T1000 (cell line): ENCODE measurements around the gene TMEM132C.

Experiments
- DNase-seq: peaks from one replicate; lab custom pipeline; 2025; ENCODE audit warnings: mixed read lengths; lab: John Stamatoyannopoulos, UW

Gene TMEM132C

DNA sequence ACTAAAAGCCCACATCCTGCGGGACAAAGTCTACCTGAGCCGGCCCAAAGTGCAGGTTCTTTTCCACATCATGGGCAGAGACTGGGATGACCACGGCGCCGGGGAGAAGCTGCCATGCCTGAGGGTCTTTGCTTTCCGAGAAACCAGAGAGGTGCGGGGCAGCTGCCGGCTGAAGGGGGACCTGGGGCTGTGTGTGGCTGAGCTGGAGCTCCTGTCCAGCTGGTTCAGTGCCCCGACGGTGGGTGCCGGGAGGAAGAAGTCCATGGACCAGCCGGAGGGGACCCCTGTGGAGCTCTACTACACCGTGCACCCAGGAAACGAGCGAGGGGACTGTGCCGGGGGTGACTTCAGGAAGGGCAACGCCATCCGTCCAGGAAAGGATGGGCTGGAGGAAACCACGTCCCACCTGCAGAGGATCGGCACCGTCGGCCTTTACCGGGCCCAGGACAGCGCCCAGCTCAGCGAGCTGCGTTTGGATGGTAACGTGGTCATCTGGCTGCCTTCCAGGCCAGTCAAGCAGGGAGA lies 148.1 kb downstream of the TMEM132C start:
- DNase-seq = no peak

DNA sequence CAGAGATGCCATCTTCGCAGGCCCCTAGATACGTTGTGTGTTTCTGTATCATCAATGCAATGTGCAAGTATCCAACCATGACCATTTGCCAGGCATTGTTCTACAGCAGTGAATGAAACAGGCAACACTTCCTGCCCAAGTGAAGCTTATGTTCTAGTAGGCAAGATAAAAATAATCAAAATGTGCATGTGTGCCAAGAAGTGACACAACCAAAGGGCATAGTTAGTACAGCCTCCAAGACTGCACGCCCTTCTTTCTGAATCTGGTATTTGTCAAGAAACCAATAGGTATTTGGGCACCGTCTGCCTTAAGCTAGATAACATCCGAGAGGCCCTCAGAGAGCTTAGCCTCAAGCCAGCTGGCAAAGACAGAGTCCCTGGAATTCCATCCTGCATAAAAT lies 152.0 kb downstream of the TMEM132C start:
- no peak for DNase-seq

DNA sequence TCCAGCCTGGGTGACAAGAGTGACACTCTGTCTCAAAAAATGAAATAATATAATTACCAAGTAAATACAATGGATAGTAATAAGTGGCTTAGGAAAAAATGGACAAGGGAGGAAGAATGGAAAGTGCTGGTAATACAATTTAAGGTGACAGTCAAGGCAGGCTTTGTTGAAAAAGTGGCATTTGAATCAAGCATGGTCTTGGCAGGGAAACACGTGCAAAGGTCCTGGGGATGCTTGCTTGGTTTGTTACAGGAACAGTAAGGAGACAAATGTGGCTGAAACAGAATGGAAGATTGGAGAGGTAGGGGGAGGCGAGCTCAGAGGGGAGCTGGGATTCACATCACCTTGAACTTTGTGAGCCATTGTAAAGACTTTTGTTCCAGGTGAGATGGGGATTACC lies 153.2 kb downstream of the TMEM132C start:
- DNase-seq = no peak

DNA sequence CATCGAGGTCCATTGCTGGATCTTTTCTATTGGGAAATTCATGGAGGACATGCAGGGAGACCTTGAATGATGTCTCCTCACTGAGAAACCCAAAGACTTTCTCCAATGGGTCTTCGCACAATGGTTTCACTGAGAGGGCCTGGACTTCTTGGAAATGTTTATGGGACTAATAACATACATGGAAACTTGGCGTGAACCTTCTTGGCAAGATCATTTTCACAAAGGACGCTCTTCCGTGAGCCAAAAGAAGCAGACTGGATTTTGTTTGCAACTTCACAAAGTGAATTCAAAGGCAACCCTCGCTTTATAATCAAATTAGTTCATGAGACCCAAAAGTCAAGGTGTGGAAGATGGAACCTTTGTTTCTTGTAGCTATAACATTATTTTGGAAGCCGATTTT lies 154.4 kb downstream of the TMEM132C start:
- no peak for DNase-seq

DNA sequence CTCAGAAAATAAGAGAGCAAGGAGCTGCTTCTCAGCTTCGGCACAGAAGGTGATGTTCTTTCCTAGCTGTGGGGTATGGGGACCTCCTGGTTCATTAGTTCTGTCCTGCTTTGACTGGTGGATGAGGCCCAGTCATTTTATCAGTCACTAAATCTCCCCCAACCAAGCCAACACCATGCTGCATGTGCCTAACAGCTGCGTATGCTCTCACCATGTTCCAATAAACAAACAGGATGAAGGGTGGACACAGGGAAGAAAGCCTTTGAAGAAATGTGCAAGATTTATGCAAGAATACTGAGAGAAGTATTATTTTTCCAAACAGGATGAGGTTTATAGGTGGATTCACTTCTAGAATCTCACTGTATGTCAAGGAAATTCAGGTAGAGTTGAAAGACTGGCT lies 156.2 kb downstream of the TMEM132C start:
- DNase-seq = no peak

DNA sequence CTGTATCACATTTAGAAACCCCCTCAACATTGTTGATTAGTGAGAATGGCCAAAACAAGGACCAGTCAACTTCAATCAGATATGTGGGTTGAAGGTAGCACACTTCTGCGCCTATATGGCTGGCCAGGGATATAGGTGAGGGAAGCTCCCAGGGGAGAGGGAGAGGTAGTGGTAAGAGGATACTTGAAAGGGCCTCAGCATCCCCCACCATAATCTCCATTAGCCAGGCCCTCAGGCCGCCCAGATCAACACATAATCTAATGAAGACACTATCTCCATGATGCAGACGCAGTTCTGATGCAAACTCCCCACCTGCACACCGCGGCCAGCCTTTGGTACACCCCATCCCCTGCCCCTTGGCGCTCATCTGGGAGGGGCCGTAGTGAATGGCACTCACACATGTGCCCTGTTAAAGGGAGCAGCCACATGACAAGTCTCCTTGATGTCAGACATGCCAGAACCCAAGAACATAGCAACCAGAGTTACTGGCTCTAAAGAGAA lies 158.0 kb downstream of the TMEM132C start:
- no peak for DNase-seq

DNA sequence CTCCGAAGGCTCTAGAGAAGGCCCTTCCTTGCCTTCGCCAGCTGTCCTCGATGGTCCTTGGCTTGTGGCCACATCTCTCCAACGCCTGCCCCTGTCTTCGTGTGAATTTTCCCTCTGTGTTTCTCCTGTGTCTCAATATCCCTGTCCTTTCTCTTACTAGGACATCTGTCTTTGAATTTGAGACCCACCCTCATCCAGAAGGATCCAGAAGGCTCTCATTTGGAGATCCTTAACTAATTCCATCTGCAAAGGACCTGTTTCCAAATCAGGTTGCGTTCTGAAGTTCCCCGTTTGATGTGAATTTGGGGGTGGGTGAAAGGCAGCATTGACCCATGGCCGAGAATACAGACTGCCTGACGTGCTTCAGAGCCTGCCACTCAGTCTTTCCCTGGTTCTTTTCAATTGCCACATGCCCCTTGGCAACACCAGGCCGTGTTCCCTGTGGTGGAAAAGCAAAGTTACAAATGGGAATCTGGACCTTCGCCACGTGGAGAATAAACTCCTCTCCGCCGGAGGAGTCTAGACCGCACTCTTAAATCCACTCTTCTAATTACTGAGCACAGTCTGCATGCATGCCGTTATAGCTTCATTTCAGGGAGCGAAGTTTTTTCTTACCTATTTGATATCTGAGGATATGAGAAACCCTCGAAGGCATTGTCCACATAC lies 158.8 kb downstream of the TMEM132C start:
- DNase-seq = no peak

DNA sequence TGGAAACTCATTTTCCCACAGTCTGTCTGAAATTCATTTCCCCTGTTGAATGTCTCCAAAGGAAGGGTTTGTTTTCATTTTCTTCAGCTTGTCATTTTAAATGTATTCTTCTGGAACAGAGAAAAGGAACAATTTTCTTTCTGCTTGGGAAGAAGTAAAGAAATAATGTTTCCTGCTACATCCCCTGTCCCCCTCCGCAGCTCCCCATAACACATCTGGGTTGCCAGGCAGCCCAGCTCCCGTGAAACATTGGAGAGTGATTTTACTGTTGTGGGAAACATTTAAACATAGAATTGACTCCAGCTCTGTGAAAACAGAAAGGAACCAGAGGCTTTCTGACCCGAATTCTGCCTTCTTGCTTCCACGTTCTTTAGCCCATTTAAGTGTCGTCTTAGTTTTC lies 159.5 kb downstream of the TMEM132C start:
- DNase-seq = no peak

DNA sequence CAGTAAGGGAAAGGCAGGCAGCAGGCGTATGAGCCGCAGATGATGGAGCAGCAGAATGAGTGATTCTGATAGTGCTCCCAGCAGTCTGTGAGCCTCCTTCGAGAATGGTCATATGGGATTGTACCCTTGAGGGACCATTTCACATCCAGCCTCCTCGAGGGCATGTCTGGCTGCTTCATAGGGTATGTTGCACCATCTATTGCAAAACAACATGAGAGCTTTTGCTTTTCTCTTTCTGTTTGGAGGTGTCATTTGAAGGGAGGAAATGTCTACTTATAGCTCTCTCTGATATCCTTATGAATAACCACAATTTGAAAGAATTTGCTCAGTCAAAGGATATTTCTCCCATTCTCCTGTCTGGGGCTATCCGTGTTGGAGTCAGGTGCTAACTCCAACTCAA lies 172.8 kb downstream of the TMEM132C start:
- DNase-seq = no peak

DNA sequence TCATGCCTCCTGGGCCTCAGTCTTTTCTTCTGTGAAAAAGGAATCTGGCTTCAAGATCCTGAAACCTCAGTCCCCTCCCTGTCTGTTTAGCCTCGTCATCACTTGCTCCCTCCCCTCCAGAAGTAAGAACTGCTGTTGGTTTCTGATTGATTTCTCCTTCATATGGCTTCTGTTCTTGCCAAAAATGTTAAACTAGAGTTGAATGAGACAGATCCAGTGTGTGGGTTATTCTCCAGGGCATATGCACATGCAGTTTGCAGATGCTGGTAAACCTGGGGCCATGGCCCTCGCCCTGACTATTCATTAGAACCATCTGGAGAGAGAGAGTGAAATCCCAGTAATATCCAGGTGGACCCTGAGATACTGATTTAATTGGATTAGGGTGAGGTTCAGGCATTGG lies 175.1 kb downstream of the TMEM132C start:
- DNase-seq = no peak

DNA sequence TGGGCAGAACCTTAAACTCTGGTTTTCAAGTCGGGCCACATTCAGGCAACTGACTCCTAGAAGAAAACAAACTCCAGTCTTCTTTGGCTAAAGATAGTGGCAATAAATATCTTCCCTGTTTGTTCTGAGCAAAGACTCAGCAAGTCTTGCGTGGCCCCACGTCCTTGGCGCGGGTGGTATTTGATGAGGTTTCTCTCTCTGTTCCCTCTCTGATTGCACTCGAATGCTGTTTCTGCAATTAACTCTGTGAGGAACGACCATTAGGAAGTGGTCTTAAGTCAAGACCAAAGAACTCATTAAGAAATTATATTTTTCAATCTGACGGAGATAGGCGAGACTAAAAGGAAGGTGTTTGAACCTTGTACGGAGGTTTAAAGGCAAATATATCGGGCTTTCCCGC lies 177.6 kb downstream of the TMEM132C start:
- DNase-seq = no peak

DNA sequence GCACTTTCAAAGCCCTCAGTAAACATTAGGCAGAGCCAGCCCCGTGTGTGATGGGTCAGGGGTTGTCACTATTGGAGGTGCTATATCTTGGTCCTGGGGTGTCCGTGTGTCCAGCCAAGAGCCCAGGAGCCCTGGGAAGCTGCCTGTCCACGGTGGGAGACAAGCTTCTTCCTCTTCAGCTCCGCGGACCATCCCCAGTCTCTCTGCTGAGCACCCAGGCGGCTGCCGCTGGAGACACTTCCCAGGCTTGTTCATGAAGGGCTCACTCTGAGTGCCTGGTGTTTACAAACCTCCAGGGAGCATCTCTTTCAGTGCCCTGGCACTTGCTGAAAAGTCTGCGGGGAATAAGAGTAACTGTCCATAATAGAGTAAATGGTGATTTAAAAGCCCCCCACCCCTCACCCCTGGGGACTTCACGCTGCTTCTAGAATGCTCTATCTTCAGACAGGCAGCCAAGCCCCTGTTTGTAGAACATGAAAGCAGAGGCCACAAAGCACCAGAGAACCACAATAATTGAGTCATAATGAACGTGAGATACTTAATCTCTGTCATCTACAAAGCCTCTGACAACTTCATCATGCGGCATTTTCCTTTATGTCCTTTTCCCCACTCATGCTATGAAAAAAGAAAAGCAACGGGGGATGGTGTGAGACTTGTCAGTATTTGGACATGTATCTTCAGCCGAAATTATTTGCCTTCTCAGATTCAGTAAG lies 178.6 kb downstream of the TMEM132C start:
- DNase-seq = no peak

DNA sequence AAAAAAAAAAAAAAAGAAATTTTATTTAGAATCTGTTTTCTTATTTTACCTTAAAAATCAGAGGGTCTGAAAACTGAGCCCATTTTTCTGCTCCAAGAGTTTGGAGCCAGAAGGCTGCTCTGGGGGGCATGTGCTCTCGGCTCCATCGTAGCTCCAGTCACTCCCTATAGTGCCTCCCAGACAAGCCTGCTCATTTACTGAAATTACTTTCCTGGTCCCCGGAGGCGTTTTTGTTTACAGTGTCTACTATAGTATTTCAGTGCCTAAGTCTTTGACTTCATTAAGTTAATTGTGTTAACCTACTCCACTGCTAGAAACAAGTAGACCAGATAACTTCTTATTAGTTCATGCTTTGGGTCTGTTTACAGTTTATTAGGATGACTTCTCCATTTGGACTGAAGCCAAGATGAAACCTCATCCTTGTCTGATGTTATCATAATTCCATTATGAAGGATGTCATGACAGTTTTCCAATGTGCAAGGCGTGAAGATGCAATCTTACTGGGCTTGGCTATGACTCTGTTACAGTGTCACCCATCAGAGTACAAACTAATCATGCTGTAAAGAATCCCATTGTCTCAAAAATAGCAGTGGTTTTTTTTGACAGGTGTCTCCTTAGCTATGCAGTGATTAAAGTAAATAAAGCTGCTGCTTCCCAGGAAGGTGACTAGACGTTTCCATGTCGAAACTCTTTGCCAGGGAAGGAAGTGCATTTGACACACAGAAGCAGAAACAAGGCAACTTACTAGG lies 182.3 kb downstream of the TMEM132C start:
- no peak for DNase-seq

DNA sequence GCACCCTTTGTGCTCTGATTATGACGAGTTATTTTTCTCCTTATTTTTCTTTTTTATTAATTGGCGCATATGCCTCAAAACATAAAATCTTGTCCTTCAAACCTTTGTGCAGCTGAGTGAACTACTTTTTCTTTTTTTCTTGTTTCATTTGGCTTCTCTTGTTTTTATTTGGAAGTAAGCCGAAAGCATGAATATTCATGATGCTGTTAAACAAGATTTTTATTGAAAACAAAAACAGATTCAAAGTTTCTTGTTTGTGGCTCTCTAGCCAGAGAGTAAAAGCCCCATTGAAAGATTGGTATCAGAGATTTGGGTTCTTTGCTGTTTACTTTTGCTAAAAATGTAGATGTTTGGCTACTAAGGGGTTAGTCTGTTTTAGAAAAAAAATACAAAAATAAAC lies 183.8 kb downstream of the TMEM132C start:
- DNase-seq = no peak

DNA sequence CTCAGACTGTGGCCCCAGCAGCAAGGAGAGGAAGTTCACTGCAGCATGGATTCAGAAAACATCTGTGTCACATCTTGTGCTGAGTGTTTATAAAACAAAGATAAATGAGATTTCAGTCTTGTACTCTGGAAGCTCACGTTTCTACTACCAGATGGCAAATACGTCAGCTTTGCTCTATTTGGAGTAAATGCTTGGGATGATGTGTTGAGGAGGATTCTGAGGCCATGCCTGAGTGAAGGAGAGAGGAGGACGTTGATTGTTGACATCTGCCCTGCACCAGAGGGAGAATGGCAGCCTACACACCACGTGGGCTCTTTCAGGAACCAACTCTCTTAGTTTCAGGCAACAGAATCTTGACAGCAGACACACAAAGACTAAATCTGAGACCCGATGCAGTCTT lies 188.9 kb downstream of the TMEM132C start:
- DNase-seq = no peak

DNA sequence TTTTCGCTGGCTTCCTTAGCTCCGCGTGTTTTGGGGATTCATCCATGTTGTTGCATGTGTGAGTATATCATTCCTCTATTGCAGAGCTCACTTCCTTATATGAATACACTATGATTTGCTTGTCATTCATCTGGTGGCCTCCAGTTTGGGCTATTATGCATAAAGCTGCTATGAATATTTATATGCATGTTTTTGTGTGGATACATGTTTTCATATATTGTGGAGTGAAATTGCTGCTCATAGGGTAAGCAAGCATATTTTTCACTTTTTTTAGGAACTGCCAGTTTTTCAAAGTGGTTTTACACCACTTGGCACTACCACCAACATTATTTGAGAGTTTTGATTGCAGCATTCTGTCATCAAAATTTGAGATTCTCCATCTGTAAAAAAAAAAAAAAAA lies 190.0 kb downstream of the TMEM132C start:
- DNase-seq = no peak

DNA sequence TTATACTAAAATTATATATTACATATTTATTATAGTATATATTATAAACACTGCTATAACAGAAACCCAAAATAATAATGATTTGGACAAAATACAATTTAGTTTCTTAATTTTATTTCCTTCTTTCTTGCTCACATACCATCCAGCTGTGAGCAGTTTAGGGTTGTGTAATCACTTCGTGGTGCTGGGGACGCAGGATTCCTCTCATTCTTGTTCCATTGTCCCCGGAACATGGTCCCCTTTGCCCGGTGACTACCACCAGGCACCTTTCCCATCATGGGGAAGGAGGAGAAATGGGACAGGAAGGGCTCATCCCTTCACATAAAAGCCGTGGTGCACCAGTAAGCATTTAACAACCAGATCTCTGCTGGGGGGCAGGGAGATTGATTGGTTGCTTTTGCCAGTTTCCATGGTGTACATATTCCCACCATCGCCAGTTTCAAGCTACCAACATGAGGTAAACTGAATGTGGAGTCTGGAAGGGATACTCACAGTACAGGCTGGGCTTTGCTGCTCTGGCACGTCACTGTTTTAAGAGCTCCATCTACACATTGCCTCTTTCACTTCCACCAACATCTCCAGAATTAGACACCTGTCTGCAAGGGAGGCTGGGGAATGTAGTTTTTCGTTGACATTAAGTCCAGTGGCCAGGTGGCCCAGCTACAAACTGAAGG lies 191.5 kb downstream of the TMEM132C start:
- DNase-seq = no peak

DNA sequence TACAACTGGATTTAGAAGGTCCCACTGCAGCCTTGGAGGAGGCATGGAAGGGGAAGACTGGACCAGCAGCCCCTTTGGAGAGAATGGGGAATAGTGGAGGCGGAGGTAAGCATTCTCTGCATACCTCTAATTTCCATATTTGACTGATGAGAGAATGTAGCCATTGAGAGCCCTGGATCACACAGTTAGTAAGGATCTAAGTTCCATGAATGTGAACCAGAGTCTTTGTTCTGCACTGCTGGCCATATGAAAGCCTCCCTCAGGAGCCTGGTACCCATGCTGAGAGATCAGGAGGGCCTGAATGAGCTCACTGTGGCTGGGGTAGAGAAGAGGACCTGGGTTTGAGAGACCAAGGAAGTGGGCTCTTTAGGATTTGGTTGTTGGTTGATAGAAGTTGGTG lies 192.1 kb downstream of the TMEM132C start:
- DNase-seq = no peak

DNA sequence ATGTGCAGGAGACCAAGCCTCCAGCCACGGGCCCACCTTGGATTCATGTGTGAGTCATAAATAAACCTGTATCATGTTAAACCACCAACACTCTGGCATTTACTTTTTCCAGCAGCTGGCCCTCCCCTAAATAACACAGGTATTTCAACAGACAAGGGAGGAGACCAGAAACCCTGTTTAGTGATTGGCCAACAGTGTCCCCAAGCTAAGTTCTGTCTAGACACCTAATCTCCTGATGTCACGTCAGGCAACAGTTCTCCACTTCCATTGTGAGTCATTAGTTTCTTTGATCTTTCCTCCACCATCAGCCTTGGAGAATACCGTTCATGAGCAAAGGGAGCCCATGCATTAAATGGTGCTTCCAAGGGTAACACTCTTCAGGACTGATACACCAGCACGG lies 196.9 kb downstream of the TMEM132C start:
- no peak for DNase-seq

DNA sequence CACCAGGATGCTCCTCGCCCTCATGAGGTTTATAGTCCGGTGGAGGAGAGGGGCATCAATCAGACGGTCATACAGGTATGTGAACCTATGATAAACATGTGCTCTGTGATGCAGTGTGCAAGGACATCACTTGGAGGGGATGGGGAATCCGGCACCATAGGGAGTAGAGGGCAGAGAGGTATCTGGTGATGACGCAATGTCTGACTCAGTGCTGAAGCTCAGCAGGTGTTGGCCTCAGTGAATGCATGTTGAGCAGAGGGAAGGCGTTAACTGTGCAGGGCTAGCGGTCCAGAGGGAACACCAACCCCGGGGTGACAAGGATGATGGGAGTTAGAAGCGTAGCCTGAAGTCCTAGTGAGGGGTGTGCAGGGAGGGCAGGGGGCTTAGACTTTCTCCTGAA lies 200.9 kb downstream of the TMEM132C start:
- no peak for DNase-seq

DNA sequence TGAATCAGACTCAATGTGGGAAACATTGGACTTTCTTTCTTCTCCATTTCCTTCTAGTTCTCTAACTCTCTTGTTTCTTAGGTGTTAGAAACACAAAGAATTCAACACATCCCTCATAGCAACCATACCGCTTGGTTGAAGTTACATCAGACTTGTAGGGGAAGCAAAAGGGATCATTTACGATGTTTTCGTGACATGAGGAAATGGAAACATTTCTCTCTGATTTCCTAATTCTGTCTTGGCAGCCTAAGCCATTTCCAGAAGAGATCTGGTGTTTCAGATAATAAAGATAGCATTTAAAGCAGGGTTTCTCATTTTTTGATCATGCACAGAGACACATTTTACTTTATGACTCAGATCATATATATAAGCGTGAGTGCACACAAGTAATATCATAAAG lies 202.0 kb downstream of the TMEM132C start:
- DNase-seq = no peak

DNA sequence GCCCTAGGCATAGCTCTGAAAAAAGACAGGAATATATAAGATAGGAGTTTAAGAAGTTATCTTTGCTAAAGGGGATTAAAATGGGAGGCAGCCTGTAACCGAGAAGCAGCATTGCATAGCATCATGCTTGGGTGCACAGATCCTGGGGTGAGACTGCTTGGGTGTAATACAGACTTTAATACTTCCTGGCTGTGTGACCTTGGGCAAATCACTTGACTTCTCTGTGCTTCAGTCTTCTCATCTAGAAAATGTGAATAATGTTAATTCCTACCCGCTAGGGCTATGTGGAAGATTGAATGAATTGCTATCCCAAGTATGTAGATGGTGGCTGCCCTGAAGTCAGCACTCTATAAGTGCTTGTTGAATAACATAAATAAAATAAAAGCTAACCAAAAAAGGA lies 204.5 kb downstream of the TMEM132C start:
- DNase-seq = no peak
